Endothelial cell of umbilical vein (primary cell): Measurements from ENCODE around the gene RUFY3. TPM values are rescaled to one million over a fixed set of nuclear protein-coding genes. Genes with fewer than 3 reads are reported as not detected.

ENCODE experiments used
- BruUV-seq: library from RNA; stranded (reverse); fragments of 400-500 nt; replicated peaks from 2 replicates; lab custom pipeline; 2021; lab: Mats Ljungman, UMichigan
- CTCF ChIA-PET: fragments of 300-600, 350-600 bp; sonication (Branson Sonifier 250); formaldehyde crosslinking; loops from one replicate; lab custom pipeline; 2021; ENCODE audit warnings: antibody characterized with exemption, inconsistent platforms; lab: Charles Lee
- POLR2A ChIA-PET: fragments of 300-600, 350-600 bp; sonication (Branson Sonifier 250); formaldehyde crosslinking; loops from one replicate; lab custom pipeline; 2021; ENCODE audit warnings: antibody characterized with exemption, inconsistent platforms; lab: Charles Lee
- DNase-seq: peaks from one replicate; pipeline ENCODE4 v3.0.0-alpha.2; 2011; ENCODE audit warnings: low read depth, low spot score
- FAIRE-seq: peaks from 2 replicates; lab custom pipeline; 2011; peaks lifted over from hg19 to GRCh38; lab: Jason Lieb, UNC
- H2AFZ ChIP-seq: 2 replicates; pipeline ENCODE4 v1.6.0; 2012; ENCODE audit warnings: low read depth, low read length, control low read depth, inconsistent platforms
- H3K27ac ChIP-seq: 2 replicates; pipeline ENCODE4 v1.5.1; 2011; ENCODE audit warnings: low read depth, mild to moderate bottlenecking, control low read depth, low read length, moderate library complexity; ENCODE audit not compliant: insufficient read depth
- H3K27me3 ChIP-seq, 2 experiments: 2 replicates each; pipeline versions ENCODE4 v1.6.0 to v1.6.1; 2011; ENCODE audit warnings: low read length in 2 of 2, mixed read lengths in 1 of 2; ENCODE audit not compliant: control insufficient read depth in 2 of 2, insufficient read depth in 2 of 2
- H3K36me3 ChIP-seq, 2 experiments: 2 replicates in 1 of 2; 3 replicates in 1 of 2; pipeline ENCODE4 v1.5.1; 2011; ENCODE audit warnings: low read length in 2 of 2, mild to moderate bottlenecking in 1 of 2, moderate library complexity in 1 of 2; ENCODE audit not compliant: control insufficient read depth in 2 of 2, insufficient read depth in 2 of 2; ENCODE audit errors: extremely low read depth in 1 of 2
- H3K4me1 ChIP-seq: 3 replicates; pipeline ENCODE4 v1.5.1; 2011; ENCODE audit warnings: mild to moderate bottlenecking, low read length; ENCODE audit not compliant: control insufficient read depth, insufficient read depth; ENCODE audit errors: extremely low read depth
- H3K4me2 ChIP-seq: 2 replicates; pipeline ENCODE4 v1.6.1; 2011; ENCODE audit warnings: low read length, control low read depth, mixed read lengths; ENCODE audit not compliant: insufficient read depth
- H3K4me3 ChIP-seq, 3 experiments: fragments of 200-600 bp in 1 of 3; sonication (generic), shearing (Covaris generic) in 1 of 3; replicated peaks in 1 of 3; 2 replicates each; pipeline ENCODE4 v1.5.1; 2011 to 2016; ENCODE audit warnings: control low read depth in 3 of 3, low read length in 3 of 3, mild to moderate bottlenecking in 2 of 3, inconsistent platforms in 1 of 3, low read depth in 1 of 3, moderate library complexity in 1 of 3; ENCODE audit not compliant: insufficient read depth in 1 of 3
- H3K79me2 ChIP-seq: 2 replicates; pipeline ENCODE4 v1.6.0; 2012; ENCODE audit warnings: low read length, inconsistent platforms; ENCODE audit not compliant: control insufficient read depth, insufficient read depth
- H3K9ac ChIP-seq: replicated peaks from 2 replicates; pipeline ENCODE3; 2011; ENCODE audit warnings: low read length, control low read depth; ENCODE audit not compliant: insufficient read depth; ENCODE audit errors: extremely low read depth
- H3K9me1 ChIP-seq: replicated peaks from 3 replicates; pipeline ENCODE4 v1.6.0; 2011; ENCODE audit warnings: mild to moderate bottlenecking, low read length; ENCODE audit not compliant: control insufficient read depth, insufficient read depth; ENCODE audit errors: extremely low read depth
- H3K9me3 ChIP-seq: replicated peaks from 2 replicates; pipeline ENCODE4 v1.5.1; 2012; ENCODE audit warnings: low read length, inconsistent platforms; ENCODE audit not compliant: control insufficient read depth, insufficient read depth
- H4K20me1 ChIP-seq: replicated peaks from 2 replicates; pipeline ENCODE3; 2011; ENCODE audit warnings: mild to moderate bottlenecking, low read length; ENCODE audit not compliant: control insufficient read depth, insufficient read depth; ENCODE audit errors: extremely low read depth
- EZH2 ChIP-seq: IDR thresholded peaks from 2 replicates; pipeline ENCODE4 v1.6.1; 2012; ENCODE audit warnings: borderline replicate concordance, low read depth, mild to moderate bottlenecking, moderate library complexity, low read length, inconsistent platforms; ENCODE audit not compliant: severe bottlenecking
- FOS ChIP-seq: IDR thresholded peaks from 2 replicates; pipeline ENCODE4 v1.6.1; 2011; ENCODE audit warnings: mild to moderate bottlenecking, low read length, moderate library complexity, borderline replicate concordance; ENCODE audit not compliant: insufficient read depth
- GATA2 ChIP-seq: IDR thresholded peaks from 2 replicates; pipeline ENCODE4 v1.7.0; 2011; ENCODE audit warnings: low read depth, mild to moderate bottlenecking, moderate library complexity, mixed read lengths, low read length; ENCODE audit not compliant: insufficient read length, insufficient read depth
- JUN ChIP-seq: IDR thresholded peaks from 2 replicates; pipeline ENCODE4 v1.6.1; 2011; ENCODE audit warnings: borderline replicate concordance, low read depth; ENCODE audit not compliant: insufficient read length, insufficient read depth
- MYC ChIP-seq: IDR thresholded peaks from one replicate; pipeline ENCODE4 v1.6.1; 2011; ENCODE audit warnings: mild to moderate bottlenecking, low read depth, low read length
- POLR2A ChIP-seq: IDR thresholded peaks from 2 replicates; pipeline ENCODE4 v1.6.1; 2012; ENCODE audit warnings: low read depth, mild to moderate bottlenecking, control low read depth, low read length
- POLR2AphosphoS5 ChIP-seq: IDR thresholded peaks from 2 replicates; pipeline ENCODE4 v1.6.1; 2012; ENCODE audit warnings: low read depth, mild to moderate bottlenecking, control low read depth, low read length, moderate library complexity; ENCODE audit not compliant: insufficient read depth
- dilution Hi-C: fragments of 300-500 bp; cut with MboI; formaldehyde crosslinking; loops from one replicate; pipeline ENCODE4 v1.15.0; 2019; ENCODE audit warnings: low sequenced_read_pairs; ENCODE audit not compliant: extremely low pct_ligation_motif_present
- intact Hi-C: fragments of 100-400 bp; cut with micrococcal nuclease; formaldehyde crosslinking; loops from one replicate; pipeline ENCODE4 v1.10.0; 2022
- polyA plus RNA-seq, 4 experiments: library from polyadenylated mRNA; depleted of rRNA in 3 of 4; stranded (reverse) in 3 of 4; unstranded in 1 of 4; fragments of >200 nt; gene quantifications; 2 replicates each; pipeline versions ENCODE4 v1.2.1 to v1.2.3, GENCODE V29; 2011 to 2012; ENCODE audit warnings: missing spikeins in 1 of 4
- total RNA-seq: library from RNA; stranded (reverse); gene quantifications from 2 replicates; pipeline ENCODE4 v1.2.3, GENCODE V29; 2021
- TF ChIP-seq, protein P1 (sequence below): IDR thresholded peaks from 2 replicates; pipeline ENCODE4 v1.6.1; 2011; ENCODE audit not compliant: insufficient read depth, insufficient read length
- TF ChIP-seq, protein P2 (sequence below), 2 donors: IDR thresholded peaks; 1 replicate in 1 of 2; 2 replicates in 1 of 2; pipeline ENCODE4 v1.5.1; 2011; ENCODE audit warnings: low read length in 2 of 2, mild to moderate bottlenecking in 2 of 2, moderate library complexity in 2 of 2, control low read depth in 1 of 2, inconsistent platforms in 1 of 2, low read depth in 1 of 2; ENCODE audit not compliant: insufficient read depth in 1 of 2; ENCODE audit errors: extremely low read depth in 1 of 2

RUFY3 gene
- total and polyA plus RNA-seq, 2 donors (not counting 3 experiments of a cell fraction or from before 2014, with no cell fraction given): 10.0 to 52.8 TPM

DNA sequence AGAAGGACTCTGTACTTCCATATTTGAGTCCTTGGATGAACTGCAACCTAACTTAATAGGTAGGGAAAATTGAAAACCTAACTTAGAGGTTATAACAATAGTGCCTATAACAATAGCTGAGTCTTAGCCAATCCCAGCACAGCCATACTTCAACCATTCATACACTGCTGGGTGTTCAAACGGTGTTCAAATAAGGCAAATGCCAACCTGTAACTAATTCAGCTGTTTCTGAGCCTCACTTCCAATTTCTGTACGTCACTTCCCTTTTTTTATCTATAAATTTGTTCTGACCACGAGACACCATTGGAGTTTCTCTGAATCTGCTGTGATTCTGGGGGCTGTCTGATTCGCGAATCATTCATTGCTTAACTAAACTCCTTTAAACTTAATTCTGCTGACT lies 127.5 kb downstream of the RUFY3 start:
- Histone ChIP-seq H3K9ac (no peak overlapping the region), H3K4me3 (no peak overlapping the region), H3K4me1 (no peaks in the 10 kb centered on the region), H3K9me1 (no peaks in the 10 kb centered on the region), H2AFZ (no peak overlapping the region), H4K20me1 (no peaks in the 10 kb centered on the region), H3K4me2 (no peak overlapping the region), H3K27me3 (no peaks in the 10 kb centered on the region), H3K9me3 (no peaks in the 10 kb centered on the region), H3K27ac (no peak overlapping the region), H3K36me3 (no peaks in the 10 kb centered on the region), H3K79me2 (no peaks in the 10 kb centered on the region)
- intact Hi-C loops: no loop called here
- TF ChIP-seq EZH2 (no peak), GATA2 (no peak), POLR2AphosphoS5 (no peak), POLR2A (no peak), MYC (no peak), FOS (no peak), JUN (no peak)
- TF ChIP-seq, protein P1, sequence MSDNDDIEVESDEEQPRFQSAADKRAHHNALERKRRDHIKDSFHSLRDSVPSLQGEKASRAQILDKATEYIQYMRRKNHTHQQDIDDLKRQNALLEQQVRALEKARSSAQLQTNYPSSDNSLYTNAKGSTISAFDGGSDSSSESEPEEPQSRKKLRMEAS: no peak
- TF ChIP-seq, protein P2, sequence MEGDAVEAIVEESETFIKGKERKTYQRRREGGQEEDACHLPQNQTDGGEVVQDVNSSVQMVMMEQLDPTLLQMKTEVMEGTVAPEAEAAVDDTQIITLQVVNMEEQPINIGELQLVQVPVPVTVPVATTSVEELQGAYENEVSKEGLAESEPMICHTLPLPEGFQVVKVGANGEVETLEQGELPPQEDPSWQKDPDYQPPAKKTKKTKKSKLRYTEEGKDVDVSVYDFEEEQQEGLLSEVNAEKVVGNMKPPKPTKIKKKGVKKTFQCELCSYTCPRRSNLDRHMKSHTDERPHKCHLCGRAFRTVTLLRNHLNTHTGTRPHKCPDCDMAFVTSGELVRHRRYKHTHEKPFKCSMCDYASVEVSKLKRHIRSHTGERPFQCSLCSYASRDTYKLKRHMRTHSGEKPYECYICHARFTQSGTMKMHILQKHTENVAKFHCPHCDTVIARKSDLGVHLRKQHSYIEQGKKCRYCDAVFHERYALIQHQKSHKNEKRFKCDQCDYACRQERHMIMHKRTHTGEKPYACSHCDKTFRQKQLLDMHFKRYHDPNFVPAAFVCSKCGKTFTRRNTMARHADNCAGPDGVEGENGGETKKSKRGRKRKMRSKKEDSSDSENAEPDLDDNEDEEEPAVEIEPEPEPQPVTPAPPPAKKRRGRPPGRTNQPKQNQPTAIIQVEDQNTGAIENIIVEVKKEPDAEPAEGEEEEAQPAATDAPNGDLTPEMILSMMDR (IDR thresholded peaks at IDR 0.05; ENCODE audit: extremely low read depth in 1 of 2, insufficient read depth in 1 of 2, low read depth in 1 of 2, low read length in 2 of 2): no peak
- FAIRE-seq (no peak), DNase-seq (no peak)
- BruUV-seq: no TSS peak
- dilution Hi-C loops: no loop called here
- POLR2A ChIA-PET: no interaction called here
- CTCF ChIA-PET: no interaction called here
